Body of pancreas (tissue), 4 donors: ENCODE measurements around the gene VEGFB. TPM values are rescaled to one million over a fixed set of nuclear protein-coding genes. Genes with fewer than 3 reads are reported as not detected.

Experiments
- ATAC-seq: fragments of 150-250 bp; one replicate; pipeline ENCODE4 v1.9.1; 2016
- DNase-seq, 4 donors: peaks; one replicate each; pipeline ENCODE4 v3.0.0-alpha.2; 2019
- H3K27ac ChIP-seq, 4 donors: fragments of 200-600 bp; sonication (generic); 1 replicate in 3 of 4; 2 replicates in 1 of 4; pipeline versions ENCODE4 v1.5.1 to v1.6.1; 2016 to 2019; ENCODE audit warnings: mild to moderate bottlenecking in 1 of 4, mixed read lengths in 1 of 4, moderate library complexity in 1 of 4
- H3K27me3 ChIP-seq, 2 donors: fragments of 200-600 bp; sonication (generic); one replicate each; pipeline ENCODE4 v1.6.0; 2016; ENCODE audit warnings: mild to moderate bottlenecking in 1 of 2
- H3K36me3 ChIP-seq, 2 donors: fragments of 200-600 bp; sonication (generic); replicated peaks in 1 of 2; 2 replicates each; pipeline ENCODE4 v1.5.1; 2016; ENCODE audit warnings: low read depth in 2 of 2; ENCODE audit not compliant: insufficient read depth in 1 of 2
- H3K4me1 ChIP-seq: fragments of 200-600 bp; sonication (generic); one replicate; pipeline ENCODE4 v1.6.0; 2016
- H3K4me3 ChIP-seq, 2 donors: fragments of 200-600 bp; sonication (generic); 1 replicate in 1 of 2; 2 replicates in 1 of 2; pipeline ENCODE4 v1.5.1; 2016 to 2019
- H3K9me3 ChIP-seq, 3 donors: fragments of 200-600 bp; sonication (generic); 1 replicate in 2 of 3; 2 replicates in 1 of 3; pipeline ENCODE4 v1.5.1; 2016
- POLR2A ChIP-seq, 3 donors: fragments of 450-650 bp; IDR thresholded peaks; one replicate each; pipeline ENCODE4 v1.6.1; 2016; ENCODE audit warnings: antibody characterized with exemption in 3 of 3, mild to moderate bottlenecking in 2 of 3
- WGBS, 2 donors: methylation state at CpG; one replicate each; pipeline ENCODE4 v1.1.5; 2017; 5-methylcytosine and 5-hydroxymethylcytosine counted together
- intact Hi-C: fragments of 100-400 bp; cut with DNase I; formaldehyde crosslinking; loops from one replicate; pipeline ENCODE4 v1.15.1; 2023
- total RNA-seq, 2 donors: library from RNA; depleted of rRNA; stranded (reverse); fragments of >200 nt; gene quantifications; one replicate each; pipeline ENCODE4 v1.1.0, GENCODE V29; 2016
- TF ChIP-seq, protein P1 (sequence below), 7 experiments: fragments of 450-650 bp in 4 of 7; fragments of 200-600 bp in 3 of 7; sonication (generic) in 3 of 7; IDR thresholded peaks; one replicate each; pipeline ENCODE4 v1.5.1; 2016 to 2019; ENCODE audit warnings: antibody characterized with exemption in 7 of 7

The VEGFB gene
- total RNA-seq, 2 donors from 2014 or later = 32.4 to 108 TPM

DNA sequence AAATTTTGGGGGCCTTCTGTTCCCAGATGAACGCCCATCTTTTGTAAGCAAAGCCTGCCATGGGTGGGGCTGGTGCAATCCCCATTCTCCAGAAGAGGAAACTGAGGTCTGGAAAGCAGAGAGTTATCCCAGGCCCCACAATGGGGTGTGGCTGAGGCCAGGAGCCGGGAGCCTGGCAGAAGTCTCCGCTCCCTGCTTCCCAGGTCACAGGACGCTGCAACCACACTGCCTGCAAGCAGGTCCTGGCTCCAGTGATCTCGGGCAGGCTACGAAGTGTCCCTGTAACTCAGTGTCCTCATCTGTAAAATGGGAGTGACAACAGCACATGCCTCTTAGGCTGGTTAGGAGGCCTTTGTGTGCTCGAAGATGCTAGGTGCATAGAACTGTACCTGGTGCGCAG is 18.7 kb downstream of the VEGFB start:
- Histone ChIP-seq H3K36me3 (no peaks in the 10 kb centered on the region), H3K4me1 (peaks cover 24% of the 10 kb centered on the region), H3K4me3 (no peak overlapping the region), H3K27me3 (no peaks in the 10 kb centered on the region), H3K27ac (no peak overlapping the region), H3K9me3 (no peaks in the 10 kb centered on the region)
- DNase-seq = no peak
- ATAC-seq = no peak
- intact Hi-C loops = no loop called here
- 77 to 86% methylated on average over 7 to 8 of the region's 8 CpGs for WGBS, 2 donors
- TF ChIP-seq POLR2A (IDR thresholded peaks at IDR 0.05) = no peak
- TF ChIP-seq, protein P1, sequence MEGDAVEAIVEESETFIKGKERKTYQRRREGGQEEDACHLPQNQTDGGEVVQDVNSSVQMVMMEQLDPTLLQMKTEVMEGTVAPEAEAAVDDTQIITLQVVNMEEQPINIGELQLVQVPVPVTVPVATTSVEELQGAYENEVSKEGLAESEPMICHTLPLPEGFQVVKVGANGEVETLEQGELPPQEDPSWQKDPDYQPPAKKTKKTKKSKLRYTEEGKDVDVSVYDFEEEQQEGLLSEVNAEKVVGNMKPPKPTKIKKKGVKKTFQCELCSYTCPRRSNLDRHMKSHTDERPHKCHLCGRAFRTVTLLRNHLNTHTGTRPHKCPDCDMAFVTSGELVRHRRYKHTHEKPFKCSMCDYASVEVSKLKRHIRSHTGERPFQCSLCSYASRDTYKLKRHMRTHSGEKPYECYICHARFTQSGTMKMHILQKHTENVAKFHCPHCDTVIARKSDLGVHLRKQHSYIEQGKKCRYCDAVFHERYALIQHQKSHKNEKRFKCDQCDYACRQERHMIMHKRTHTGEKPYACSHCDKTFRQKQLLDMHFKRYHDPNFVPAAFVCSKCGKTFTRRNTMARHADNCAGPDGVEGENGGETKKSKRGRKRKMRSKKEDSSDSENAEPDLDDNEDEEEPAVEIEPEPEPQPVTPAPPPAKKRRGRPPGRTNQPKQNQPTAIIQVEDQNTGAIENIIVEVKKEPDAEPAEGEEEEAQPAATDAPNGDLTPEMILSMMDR (IDR thresholded peaks at IDR 0.05) = no peak

GRCh38 chr11:64253481-64253880 is 19.1 kb downstream of the VEGFB start:
- peak in 1 of 4 donors; percentile 52 for DNase-seq
- Histone ChIP-seq H3K27me3 (no peaks in the 10 kb centered on the region), H3K27ac (no peak overlapping the region), H3K9me3 (no peaks in the 10 kb centered on the region), H3K4me3 (no peak overlapping the region), H3K36me3 (no peaks in the 10 kb centered on the region), H3K4me1 (peaks cover 24% of the 10 kb centered on the region)
- TF ChIP-seq, protein P1 (IDR thresholded peaks at IDR 0.05) = no peak
- no peak for TF ChIP-seq POLR2A (IDR thresholded peaks at IDR 0.05)
- WGBS, 2 donors = 55 to 74% methylated on average over 3 to 5 of the region's 5 CpGs
- ATAC-seq = no peak
- intact Hi-C loops = no loop called here

DNA sequence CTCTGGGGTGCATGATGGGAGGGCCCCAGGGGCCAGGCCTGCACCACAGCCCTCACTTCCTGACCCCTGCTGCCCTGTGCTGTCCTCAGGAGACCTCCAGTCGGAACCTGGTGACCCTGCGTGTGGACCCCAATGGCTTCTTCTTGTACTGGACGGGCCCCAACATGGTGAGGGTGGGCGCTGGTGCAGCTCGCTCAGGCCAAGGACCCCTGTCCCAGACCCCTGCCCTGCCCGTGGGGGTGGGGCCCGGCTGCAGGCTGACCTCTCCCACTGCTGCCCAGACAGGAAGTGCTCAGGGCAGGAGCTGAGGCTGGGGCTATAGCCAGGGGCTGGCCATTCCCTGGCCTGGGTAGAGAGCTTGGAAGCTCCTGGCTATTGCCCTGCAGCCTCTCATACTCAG is 19.9 kb downstream of the VEGFB start:
- Histone ChIP-seq H3K9me3 (no peaks in the 10 kb centered on the region), H3K4me3 (no peak overlapping the region), H3K4me1 (peaks cover 24% of the 10 kb centered on the region), H3K36me3 (no peaks in the 10 kb centered on the region), H3K27me3 (no peaks in the 10 kb centered on the region), H3K27ac (no peak overlapping the region)
- ATAC-seq = no peak
- TF ChIP-seq, protein P1 (IDR thresholded peaks at IDR 0.05) = no peak
- TF ChIP-seq POLR2A (IDR thresholded peaks at IDR 0.05) = no peak
- no peak for DNase-seq
- intact Hi-C loops = no loop called here
- 76% methylated on average over 3 of the region's 7 CpGs; no CpG with 5 or more reads in 1 of the 2 donors for WGBS, 2 donors

DNA sequence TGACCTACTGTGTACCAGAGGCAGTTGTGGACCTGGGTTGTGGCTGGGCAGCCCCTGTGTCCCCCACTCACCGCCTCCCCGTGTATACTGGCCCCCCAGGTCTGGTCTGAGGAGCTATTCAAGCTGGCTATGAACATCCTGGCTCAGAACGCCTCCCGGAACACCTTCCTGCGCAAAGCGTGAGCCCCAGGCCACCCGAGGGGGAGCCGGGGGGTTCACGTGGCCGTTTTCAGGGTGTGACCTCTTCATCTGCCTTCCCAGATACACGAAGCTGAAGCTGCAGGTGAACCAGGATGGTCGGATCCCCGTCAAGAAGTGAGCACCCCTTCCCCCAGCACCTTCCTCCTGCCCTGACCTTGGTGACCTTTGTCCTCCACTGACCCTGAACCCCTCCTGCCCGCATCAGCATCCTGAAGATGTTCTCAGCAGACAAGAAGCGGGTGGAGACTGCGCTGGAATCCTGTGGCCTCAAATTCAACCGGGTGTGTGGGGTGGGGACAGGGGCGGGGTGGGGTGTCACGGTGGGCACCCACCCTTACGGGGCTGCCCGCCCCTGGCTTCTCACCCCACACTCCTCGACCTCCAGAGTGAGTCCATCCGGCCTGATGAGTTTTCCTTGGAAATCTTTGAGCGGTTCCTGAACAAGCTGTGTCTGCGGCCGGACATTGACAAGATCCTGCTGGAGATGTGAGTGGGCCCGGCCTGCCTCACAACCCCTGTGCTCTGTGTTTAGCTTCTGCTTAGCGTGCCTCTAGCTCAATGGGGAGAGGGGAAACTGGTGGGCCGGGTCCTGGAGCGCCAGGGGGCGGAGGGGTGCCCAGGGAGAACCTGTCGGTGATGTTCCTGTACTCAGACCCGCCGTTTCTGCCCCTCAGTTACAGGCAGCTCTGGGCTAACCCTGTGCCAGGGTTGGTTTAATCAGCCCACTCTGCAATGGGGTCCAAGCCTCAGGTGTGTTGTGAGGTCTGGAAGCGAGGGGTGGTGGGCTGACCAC is 21.0 kb downstream of the VEGFB start:
- 87 to 94% methylated on average over 20 to 31 of the region's 35 CpGs for WGBS, 2 donors
- Histone ChIP-seq H3K36me3 (no peaks in the 10 kb centered on the region), H3K4me1 (peaks cover 24% of the 10 kb centered on the region), H3K27me3 (no peaks in the 10 kb centered on the region), H3K4me3 (no peak overlapping the region), H3K27ac (no peak overlapping the region), H3K9me3 (no peaks in the 10 kb centered on the region)
- TF ChIP-seq POLR2A (IDR thresholded peaks at IDR 0.05) = no peak
- TF ChIP-seq, protein P1 (IDR thresholded peaks at IDR 0.05) = no peak
- no peak for DNase-seq
- intact Hi-C loops = no loop called here
- no peak for ATAC-seq
